Measurements from ENCODE around the gene DCAF7.

Gene DCAF7

DNA sequence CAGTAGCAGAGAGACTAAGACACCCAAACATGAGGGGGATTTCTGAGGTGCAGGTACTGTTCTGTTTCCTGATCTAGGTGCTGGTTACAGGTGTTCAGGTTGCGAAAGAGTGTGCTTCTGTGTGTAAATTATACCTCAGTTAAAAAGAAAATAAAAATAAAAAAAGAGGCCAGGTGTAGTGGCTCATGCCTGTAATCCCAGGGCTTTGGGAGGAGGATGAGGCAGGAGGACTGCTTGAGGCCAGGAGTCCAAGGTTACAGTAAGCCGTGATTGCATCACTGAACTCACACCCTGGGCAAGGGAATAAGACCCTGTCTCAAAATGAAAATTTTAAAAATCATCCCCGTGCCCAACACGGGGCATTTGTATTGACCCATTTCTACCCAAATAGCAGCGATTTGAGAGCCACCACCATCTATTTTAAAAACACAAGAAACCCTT lies 3.2 kb upstream of the DCAF7 start:
- no peak for TF ChIP-seq CTCF (IDR thresholded peaks at IDR 0.05; ENCODE audit: low read depth, low read length)
- H3K4me3 ChIP-seq (ENCODE audit: low read depth, low read length) = no peak overlapping the region

- peak overlapping the region; percentile 68 for H3K4me3 ChIP-seq (ENCODE audit: low read depth, low read length)
- TF ChIP-seq CTCF (IDR thresholded peaks at IDR 0.05; ENCODE audit: low read depth, low read length) = no peak
These were observed 860 bp upstream of the DCAF7 start for GRCh38 chr17:63549289-63549945.

DNA sequence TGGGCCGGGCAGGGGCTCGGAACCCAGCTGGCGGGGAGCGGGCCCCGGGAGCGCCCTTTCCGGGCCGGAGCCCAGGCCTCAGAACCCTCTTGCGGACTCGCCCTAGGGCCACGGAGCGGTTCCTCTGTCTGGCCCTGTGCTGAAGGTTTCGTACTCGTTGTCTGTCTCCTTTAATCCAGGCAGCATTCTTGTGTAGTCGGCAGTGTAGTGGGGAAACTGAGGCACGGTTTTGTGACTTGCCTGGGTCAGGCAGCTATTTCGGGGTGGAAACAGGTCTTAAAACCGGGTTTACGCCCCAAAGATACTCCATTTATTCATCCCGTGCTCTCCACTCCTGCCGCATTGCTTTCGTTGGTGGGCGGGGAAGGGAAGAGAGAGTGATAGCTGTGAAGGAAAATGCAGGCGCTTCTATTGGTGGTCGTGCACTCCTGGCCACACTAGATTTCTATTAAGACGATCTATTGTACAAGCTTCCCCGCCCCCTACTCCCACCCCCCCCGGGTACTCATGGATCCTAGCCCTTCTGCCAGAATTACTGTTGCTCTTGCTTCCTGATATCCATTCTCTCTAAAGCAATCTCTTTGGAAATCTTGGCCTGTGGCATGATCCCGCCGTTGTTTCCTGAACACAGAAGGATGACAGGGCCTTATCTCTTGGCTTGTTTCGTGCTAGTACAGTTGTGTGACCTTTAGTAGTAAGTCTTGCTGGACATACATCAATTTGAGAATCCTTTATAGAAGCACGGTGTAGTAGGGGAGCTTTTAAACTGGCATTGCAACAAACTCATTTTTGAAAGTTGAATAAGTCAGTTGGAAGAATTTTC lies 751 bp downstream of the DCAF7 start:
- TF ChIP-seq CTCF (IDR thresholded peaks at IDR 0.05; ENCODE audit: low read depth, low read length) = no peak
- H3K4me3 ChIP-seq (ENCODE audit: low read depth, low read length) = peak overlapping the region; percentile 82

DNA sequence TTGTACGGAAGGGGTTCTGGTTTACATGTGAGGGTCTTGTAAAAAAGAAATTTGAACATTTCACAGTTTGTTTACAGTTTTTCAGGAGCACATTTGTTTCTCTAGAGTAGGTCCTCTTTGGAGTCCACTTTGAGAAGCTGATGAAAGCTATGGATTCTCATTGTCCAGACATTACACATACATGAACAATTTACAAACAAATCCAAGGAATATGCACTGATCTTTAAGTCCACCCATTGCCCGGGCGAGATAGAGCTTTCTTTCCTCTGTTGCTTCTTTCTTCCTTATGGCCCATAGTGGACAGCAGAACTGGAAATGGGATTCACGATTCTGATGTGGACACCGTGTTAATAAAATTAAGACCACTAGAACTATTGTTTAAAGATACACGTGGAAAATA lies 1.9 kb downstream of the DCAF7 start:
- no peak for TF ChIP-seq CTCF (IDR thresholded peaks at IDR 0.05; ENCODE audit: low read depth, low read length)
- H3K4me3 ChIP-seq (ENCODE audit: low read depth, low read length) = peak overlapping the region; percentile 82

- H3K4me3 ChIP-seq (ENCODE audit: low read depth, low read length) = no peak overlapping the region
- no peak for TF ChIP-seq CTCF (IDR thresholded peaks at IDR 0.05; ENCODE audit: low read depth, low read length)
These were observed 5.4 kb downstream of the DCAF7 start for GRCh38 chr17:63555500-63556156.

DNA sequence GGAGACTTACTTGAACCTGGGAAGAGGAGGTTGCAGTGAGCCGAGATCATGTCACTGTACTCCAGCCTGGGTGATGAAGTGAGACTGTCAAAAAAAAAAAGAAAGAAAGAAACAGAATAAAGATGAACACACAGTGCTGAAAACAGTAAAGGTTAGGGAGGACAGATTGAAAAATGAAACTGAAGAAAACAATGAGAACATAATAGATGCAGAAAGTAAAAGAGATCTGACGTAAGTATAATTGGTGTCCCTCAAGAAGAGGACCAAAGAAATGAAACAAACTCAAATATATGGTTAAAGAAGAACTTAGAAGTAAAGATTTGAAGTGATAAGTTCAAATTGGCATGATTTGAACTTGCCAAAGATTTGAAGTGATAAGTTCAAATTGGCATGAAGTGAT lies 7.1 kb downstream of the DCAF7 start:
- TF ChIP-seq CTCF (IDR thresholded peaks at IDR 0.05; ENCODE audit: low read depth, low read length) = no peak
- H3K4me3 ChIP-seq (ENCODE audit: low read depth, low read length) = no peak overlapping the region

- H3K4me3 ChIP-seq (ENCODE audit: low read depth, low read length) = no peak overlapping the region
- TF ChIP-seq CTCF (IDR thresholded peaks at IDR 0.05; ENCODE audit: low read depth, low read length) = no peak
These were observed 8.2 kb downstream of the DCAF7 start for GRCh38 chr17:63558441-63558840.

Measured in WI38 (cell line).